K562 (cell line): ENCODE measurements around the gene ZNF862. TPM values are rescaled to one million over a fixed set of nuclear protein-coding genes. Genes with fewer than 3 reads are reported as not detected.

ENCODE experiments used
- ATF2 ChIP-seq: sonication (generic); formaldehyde crosslinking; IDR thresholded peaks from 2 replicates; pipeline ENCODE4 v1.8.1; 2022; ENCODE audit warnings: missing genetic modification reagents
- CBFB ChIP-seq: sonication (generic); formaldehyde crosslinking; IDR thresholded peaks from 2 replicates; pipeline ENCODE4 v1.4.0; 2020; ENCODE audit warnings: mild to moderate bottlenecking, missing genetic modification reagents
- E2F3 ChIP-seq: fragments of 250-450 bp; sonication (Bioruptor Pico); IDR thresholded peaks from 2 replicates; pipeline ENCODE4 v1.4.0; 2020; ENCODE audit warnings: mild to moderate bottlenecking
- ETV6 ChIP-seq, 3 experiments: fragments of 150-350 bp in 1 of 3; sonication (generic) in 1 of 3; formaldehyde crosslinking in 1 of 3; IDR thresholded peaks; 2 replicates each; pipeline versions ENCODE4 v1.6.1 to v1.8.0; 2014 to 2022; ENCODE audit warnings: borderline replicate concordance in 2 of 3, low read depth in 2 of 3, antibody characterized with exemption in 1 of 3, low read length in 1 of 3, mild to moderate bottlenecking in 1 of 3, missing genetic modification reagents in 1 of 3
- EZH2 ChIP-seq: IDR thresholded peaks from 2 replicates; pipeline ENCODE4 v1.6.1; 2012; ENCODE audit warnings: low read depth, mild to moderate bottlenecking, inconsistent platforms, low read length, borderline replicate concordance
- FOXP1 ChIP-seq: sonication (generic); formaldehyde crosslinking; IDR thresholded peaks from 2 replicates; pipeline ENCODE4 v1.8.0; 2022; ENCODE audit warnings: mild to moderate bottlenecking, missing genetic modification reagents
- HCFC1 ChIP-seq: IDR thresholded peaks from 2 replicates; pipeline ENCODE4 v1.6.1; 2012; ENCODE audit warnings: low read depth, low read length, improper control_type of control experiment
- HEY1 ChIP-seq: fragments of 250-450 bp; sonication (Bioruptor Pico); IDR thresholded peaks from 2 replicates; pipeline ENCODE4 v1.5.0; 2020; ENCODE audit warnings: mild to moderate bottlenecking, moderate library complexity, borderline replicate concordance
- JUN ChIP-seq, 2 experiments: sonication (generic) in 1 of 2; formaldehyde crosslinking in 1 of 2; IDR thresholded peaks; 2 replicates each; pipeline versions ENCODE4 v1.6.1 to v1.8.0; 2012 to 2022; ENCODE audit warnings: borderline replicate concordance in 2 of 2, mild to moderate bottlenecking in 2 of 2, improper control_type of control experiment in 1 of 2, low read depth in 1 of 2, low read length in 1 of 2, missing genetic modification reagents in 1 of 2
- SREBF1 ChIP-seq: fragments of 150-350 bp; IDR thresholded peaks from 2 replicates; pipeline ENCODE4 v1.6.1; 2014; ENCODE audit warnings: antibody characterized with exemption, low read depth, low read length, borderline replicate concordance
- ZBTB34 ChIP-seq: fragments of 250-450 bp; sonication (Bioruptor Pico); IDR thresholded peaks from 2 replicates; pipeline ENCODE4 v1.8.0; 2021; ENCODE audit warnings: mild to moderate bottlenecking, moderate library complexity
- ZNF124 ChIP-seq: sonication (generic); formaldehyde crosslinking; IDR thresholded peaks from 2 replicates; pipeline ENCODE4 v1.8.1; 2022; ENCODE audit warnings: missing genetic modification reagents
- ZNF318 ChIP-seq, 2 experiments: fragments of 450-650 bp; IDR thresholded peaks; 2 replicates each; pipeline ENCODE4 v1.6.1; 2016; ENCODE audit warnings: mild to moderate bottlenecking in 2 of 2, borderline replicate concordance in 1 of 2, low read depth in 1 of 2, moderate library complexity in 1 of 2
- ZNF76 ChIP-seq: fragments of 250-450 bp; sonication (Bioruptor Pico); IDR thresholded peaks from 2 replicates; pipeline ENCODE4 v1.4.0; 2020; ENCODE audit warnings: mild to moderate bottlenecking, moderate library complexity, borderline replicate concordance
- polyA plus RNA-seq, 8 experiments: library from polyadenylated mRNA; depleted of rRNA in 4 of 8; stranded (reverse) in 5 of 8; unstranded in 3 of 8; fragments of >200 nt; fragmentation: Nextera tagmentation in 2 of 8; fragmentation: Illumina TruSeq in 1 of 8; extraction: Ambion mirVana in 2 of 8; extraction: Trizol in 1 of 8; gene quantifications; 2 replicates each; pipeline versions ENCODE4 v1.2.1 to v1.2.3, GENCODE V29; 2011 to 2014; ENCODE audit warnings: inconsistent platforms in 1 of 8, missing spikeins in 1 of 8
- total RNA-seq, 7 experiments: library from RNA; depleted of rRNA in 6 of 7; stranded (reverse); fragments of >200 nt in 6 of 7; fragmentation: Illumina TruSeq in 2 of 7; extraction: Trizol in 2 of 7; gene quantifications; 2 replicates each; pipeline versions ENCODE4 v1.2.1 to v1.2.3, GENCODE V29; 2011 to 2021; ENCODE audit warnings: low replicate concordance in 1 of 7

Gene ZNF862
- total and polyA plus RNA-seq, 9 of the 15 experiments (the other 6 are each of a cell fraction or from before 2014, with no cell fraction given): 1.1 to 3.9 (median 2.6) TPM

- TF ChIP-seq ZNF318 (IDR thresholded peaks at IDR 0.05; ENCODE audit: borderline replicate concordance in 1 of 2, low read depth in 1 of 2) (no peak), CBFB (CRISPR knock-in tag) (no peak), HCFC1 (peak; percentile 100), ZNF124 (CRISPR knock-in tag) (0 out of 2 replicates have a peak, but pooled peaks have one; percentile 69), HEY1 (CRISPR knock-in tag) (no peak), ATF2 (CRISPR knock-in tag) (no peak), ZBTB34 (CRISPR knock-in tag) (no peak), ETV6 (IDR thresholded peaks at IDR 0.05; ENCODE audit: borderline replicate concordance in 1 of 2, low read depth in 2 of 2, low read length in 1 of 2) (no peak), ETV6 (CRISPR knock-in tag; IDR thresholded peaks at IDR 0.05; ENCODE audit: borderline replicate concordance) (peak; percentile 84; the same call in 1 of the 2 replicates), SREBF1 (no peak), EZH2 (no peak), ZNF76 (CRISPR knock-in tag) (0 out of 2 replicates have a peak, but pooled peaks have one; percentile 21), E2F3 (CRISPR knock-in tag) (peak; percentile 33; the same call in 1 of the 2 replicates), JUN (IDR thresholded peaks at IDR 0.05; ENCODE audit: borderline replicate concordance, low read depth, low read length) (0 out of 2 replicates have a peak, but pooled peaks have one; percentile 33), JUN (CRISPR knock-in tag; IDR thresholded peaks at IDR 0.05; ENCODE audit: borderline replicate concordance) (no peak; the same call in 1 of the 2 replicates), FOXP1 (CRISPR knock-in tag) (peak; percentile 60; the same call in 1 of the 2 replicates)
Measured at GRCh38 chr7:149838224-149838991, at the start of gene ZNF862 (continued).
